ENCODE measurements around the gene AQP2.
"Not testable (repeated sequence)": the region's sequence is repeated elsewhere in the genome, so short reads cannot be mapped to it uniquely, and the experiment has no call there.

AQP2 gene

GRCh38 chr12:49969651-49970429, 19.3 kb downstream of the AQP2 start:
- DNase-seq (ENCODE audit: low read depth), result no peak

GRCh38 chr12:49970658-49971057, 20.1 kb downstream of the AQP2 start:
- DNase-seq (ENCODE audit: low read depth), result no peak

GRCh38 chr12:49971141-49971540, 20.6 kb downstream of the AQP2 start:
- no peak for DNase-seq (ENCODE audit: low read depth)

GRCh38 chr12:49972129-49972528, 21.6 kb downstream of the AQP2 start:
- DNase-seq (ENCODE audit: low read depth), result no peak

- DNase-seq (ENCODE audit: low read depth), result no peak
These were observed 22.3 kb downstream of the AQP2 start, which contains the start of gene AQP6 for GRCh38 chr12:49972641-49973360. TSS of gene AQP6 (plus strand) at chr12:49972947. CDS start at chr12:49973174, 227 bp downstream.

GRCh38 chr12:49973361-49973830, 22.9 kb downstream of the AQP2 start:
- DNase-seq (ENCODE audit: low read depth), result no peak

- peak; percentile 71 for DNase-seq (ENCODE audit: low read depth)
These were observed 23.7 kb downstream of the AQP2 start for GRCh38 chr12:49974231-49974675.

GRCh38 chr12:49974677-49975317, 24.3 kb downstream of the AQP2 start:
- DNase-seq (ENCODE audit: low read depth), result no peak

GRCh38 chr12:49975318-49975761, 24.8 kb downstream of the AQP2 start:
- DNase-seq (ENCODE audit: low read depth), result no peak

- no peak for DNase-seq (ENCODE audit: low read depth)
These were observed 26.0 kb downstream of the AQP2 start for GRCh38 chr12:49976557-49976956.

GRCh38 chr12:49978125-49978524, 27.6 kb downstream of the AQP2 start:
- DNase-seq (ENCODE audit: low read depth), result no peak

- no peak for DNase-seq (ENCODE audit: low read depth)
These were observed 28.6 kb downstream of the AQP2 start for GRCh38 chr12:49979016-49979586.

- DNase-seq (ENCODE audit: low read depth), result no peak
These were observed 29.3 kb downstream of the AQP2 start for GRCh38 chr12:49979791-49980190.

GRCh38 chr12:49980501-49981349, 30.2 kb downstream of the AQP2 start:
- no peak for DNase-seq (ENCODE audit: low read depth)

- no peak for DNase-seq (ENCODE audit: low read depth)
These were observed 31.9 kb downstream of the AQP2 start for GRCh38 chr12:49982246-49983087.

GRCh38 chr12:49983892-49984291, 33.4 kb downstream of the AQP2 start:
- peak; percentile 66 for DNase-seq (ENCODE audit: low read depth)

GRCh38 chr12:49984476-49985359, 34.2 kb downstream of the AQP2 start:
- no peak for DNase-seq (ENCODE audit: low read depth)

GRCh38 chr12:49985981-49986380, 35.4 kb downstream of the AQP2 start:
- DNase-seq (ENCODE audit: low read depth), result no peak

- DNase-seq (ENCODE audit: low read depth), result not testable (repeated sequence)
These were observed 35.9 kb downstream of the AQP2 start for GRCh38 chr12:49986476-49986875.
